Naive B cell (primary cell): Measurements from ENCODE around the gene RNU1-1. TPM values are rescaled to one million over a fixed set of nuclear protein-coding genes. Genes with fewer than 3 reads are reported as not detected.
"Not testable (repeated sequence)": the region's sequence is repeated elsewhere in the genome, so short reads cannot be mapped to it uniquely, and the experiment has no call there.

Experiments used
- ATAC-seq, 2 donors: fragments of 150-1000 bp; cut with Tn5 transposase; 2 replicates each; pipeline ENCODE4 v1.10.0; 2021; ENCODE audit warnings: low read depth in 2 of 2, mild to moderate bottlenecking in 2 of 2, moderate library complexity in 2 of 2
- DNase-seq: peaks from one replicate; pipeline ENCODE4 v3.0.0; 2022
- H3K27ac Mint-ChIP-seq, 6 donors: one replicate each; pipeline ENCODE4 v1.8.0; 2020 to 2022; ENCODE audit warnings: mild to moderate bottlenecking in 6 of 6, mixed read lengths in 6 of 6, moderate library complexity in 5 of 6, inconsistent platforms in 2 of 6
- H3K27me3 Mint-ChIP-seq, 3 donors: one replicate each; pipeline ENCODE4 v1.8.0; 2021 to 2022; ENCODE audit warnings: mixed read lengths in 3 of 3, mild to moderate bottlenecking in 1 of 3
- H3K36me3 Mint-ChIP-seq, 2 donors: one replicate each; pipeline ENCODE4 v1.8.0; 2020 to 2022; ENCODE audit warnings: mixed read lengths in 2 of 2, inconsistent platforms in 1 of 2, mild to moderate bottlenecking in 1 of 2
- H3K4me1 Mint-ChIP-seq, 3 donors: one replicate each; pipeline ENCODE4 v1.8.0; 2020 to 2022; ENCODE audit warnings: mixed read lengths in 3 of 3, inconsistent platforms in 1 of 3, mild to moderate bottlenecking in 1 of 3, moderate library complexity in 1 of 3
- H3K4me3 Mint-ChIP-seq, 8 donors: one replicate each; pipeline ENCODE4 v1.8.0; 2020 to 2022; ENCODE audit warnings: mild to moderate bottlenecking in 8 of 8, mixed read lengths in 8 of 8, moderate library complexity in 8 of 8, inconsistent platforms in 2 of 8
- H3K9me3 Mint-ChIP-seq, 7 donors: one replicate each; pipeline ENCODE4 v1.8.0; 2020 to 2022; ENCODE audit warnings: mixed read lengths in 7 of 7, mild to moderate bottlenecking in 5 of 7, inconsistent platforms in 2 of 7, moderate library complexity in 1 of 7
- polyA plus RNA-seq, 6 donors: library from polyadenylated mRNA; unstranded; fragments of 300-500 nt; fragmentation: Illumina TruSeq; gene quantifications; one replicate each; pipeline ENCODE4 v1.2.3, GENCODE V29; 2021; ENCODE audit warnings: low read depth in 6 of 6

The RNU1-1 gene
- polyA plus RNA-seq, 6 donors from 2014 or later = 27.4 to 56.9 (median 45.9) TPM; not detected in 2

GRCh38 chr1:16516694-16517410 lies 2.8 kb upstream of the RNU1-1 start:
- ATAC-seq, H3K27ac Mint-ChIP-seq, H3K9me3 Mint-ChIP-seq, DNase-seq, H3K4me3 Mint-ChIP-seq, H3K36me3 Mint-ChIP-seq, H3K4me1 Mint-ChIP-seq: not testable (repeated sequence)
- H3K27me3 Mint-ChIP-seq = peaks cover 21 to 44% (median 39%) of the 10 kb centered on the region in 3 donors

DNA sequence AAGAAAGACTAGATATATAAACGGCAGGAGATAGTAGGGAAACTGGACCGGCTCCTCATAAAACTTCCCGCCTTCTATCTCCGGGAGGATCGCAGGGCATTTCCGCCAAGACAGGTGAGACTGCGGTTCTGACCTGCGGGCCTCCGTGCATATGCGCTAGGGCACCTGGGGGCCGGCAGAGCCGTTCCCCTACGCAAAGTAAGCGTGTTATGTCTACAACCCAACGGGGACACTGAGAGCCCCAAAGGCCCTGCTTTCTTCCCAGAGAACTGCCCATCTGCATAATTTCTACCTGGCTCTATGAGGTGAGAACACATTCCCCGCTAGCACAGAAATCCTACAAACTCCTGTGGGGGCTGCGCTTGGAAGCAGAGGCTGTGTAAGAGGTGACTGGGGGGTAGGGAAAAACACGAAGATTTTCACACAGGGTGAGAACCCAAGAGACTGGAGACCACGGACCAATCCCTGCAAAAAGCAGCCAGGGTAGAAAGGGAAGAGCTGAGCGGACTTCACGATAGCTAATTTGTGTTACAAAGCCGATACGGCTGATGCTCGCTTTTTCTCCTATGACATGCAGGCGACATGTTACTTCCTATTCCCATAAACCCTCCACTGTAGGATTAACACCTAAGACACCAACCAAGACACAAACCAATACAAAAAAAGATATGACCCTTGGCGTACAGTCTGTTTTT lies 526 bp downstream of the RNU1-1 start:
- H3K9me3 Mint-ChIP-seq, H3K36me3 Mint-ChIP-seq, H3K4me1 Mint-ChIP-seq, H3K4me3 Mint-ChIP-seq, DNase-seq, H3K27ac Mint-ChIP-seq: not testable (repeated sequence)
- ATAC-seq = peak; percentile 94 to 96
- H3K27me3 Mint-ChIP-seq = peaks cover 6 to 18% (median 15%) of the 10 kb centered on the region in 3 donors

- not testable (repeated sequence) for H3K27ac Mint-ChIP-seq, H3K4me1 Mint-ChIP-seq, H3K36me3 Mint-ChIP-seq, H3K4me3 Mint-ChIP-seq, H3K9me3 Mint-ChIP-seq, DNase-seq
- peaks cover 6 to 11% (median 8%) of the 10 kb centered on the region in 3 donors for H3K27me3 Mint-ChIP-seq
- peak in 1 of 2 donors; percentile 11 for ATAC-seq
These were observed 1.3 kb downstream of the RNU1-1 start for GRCh38 chr1:16512624-16513411.

- not testable (repeated sequence) for H3K27me3 Mint-ChIP-seq, H3K9me3 Mint-ChIP-seq, H3K36me3 Mint-ChIP-seq, DNase-seq, H3K4me3 Mint-ChIP-seq, H3K4me1 Mint-ChIP-seq, H3K27ac Mint-ChIP-seq, ATAC-seq
These were observed 2.2 kb downstream of the RNU1-1 start for GRCh38 chr1:16511926-16512325.

- not testable (repeated sequence) for DNase-seq, H3K27ac Mint-ChIP-seq, H3K27me3 Mint-ChIP-seq
These were observed 5.1 kb downstream of the RNU1-1 start for GRCh38 chr1:16508861-16509445.

GRCh38 chr1:16506364-16507136 lies 7.5 kb downstream of the RNU1-1 start:
- H3K27ac Mint-ChIP-seq, H3K27me3 Mint-ChIP-seq, DNase-seq, H3K4me1 Mint-ChIP-seq, H3K9me3 Mint-ChIP-seq, ATAC-seq, H3K36me3 Mint-ChIP-seq, H3K4me3 Mint-ChIP-seq: not testable (repeated sequence)

More at GRCh38 chr1:16508861-16509445, 5.1 kb downstream of the RNU1-1 start:
- not testable (repeated sequence) for H3K9me3 Mint-ChIP-seq, H3K4me1 Mint-ChIP-seq, H3K36me3 Mint-ChIP-seq, ATAC-seq, H3K4me3 Mint-ChIP-seq

- not testable (repeated sequence) for H3K27ac Mint-ChIP-seq, H3K27me3 Mint-ChIP-seq, H3K4me1 Mint-ChIP-seq, ATAC-seq, H3K4me3 Mint-ChIP-seq, DNase-seq, H3K9me3 Mint-ChIP-seq, H3K36me3 Mint-ChIP-seq
These were observed 8.2 kb downstream of the RNU1-1 start for GRCh38 chr1:16505870-16506269.

- Mint-ChIP-seq H3K4me3 (peak overlapping the region in 1 of 8 donors; percentile 33), H3K9me3 (peaks cover 0 to 5% (median 0%) of the 10 kb centered on the region in 7 donors), H3K36me3 (no peaks in the 10 kb centered on the region), H3K27ac (peak overlapping the region in 1 of 6 donors; percentile 33), H3K27me3 (no peaks in the 10 kb centered on the region), H3K4me1 (peaks cover 7 to 23% (median 18%) of the 10 kb centered on the region in 3 donors)
- DNase-seq (no peak), ATAC-seq (no peak)
These were observed 10.6 kb downstream of the RNU1-1 start for GRCh38 chr1:16503494-16503893.

DNA sequence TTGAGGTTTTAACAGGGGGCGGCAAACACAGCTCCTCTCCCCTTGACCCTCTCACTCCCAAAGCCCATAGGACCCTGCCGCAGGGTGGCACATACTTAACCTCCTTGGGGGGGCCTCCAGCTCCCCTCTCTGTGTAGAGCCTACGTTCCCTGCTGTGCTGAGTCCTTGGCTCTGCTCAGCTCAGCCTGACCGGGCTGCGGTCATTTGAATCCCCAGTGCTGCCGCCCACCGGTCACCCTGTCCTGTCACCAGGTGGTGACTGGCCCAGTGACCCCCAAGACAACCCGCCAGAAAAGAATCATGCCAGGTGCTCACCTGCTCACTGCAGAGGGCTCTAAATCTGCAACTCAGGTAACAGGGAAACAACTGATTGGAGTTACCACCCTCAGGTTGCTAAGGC lies 12.6 kb downstream of the RNU1-1 start:
- not testable (repeated sequence) for H3K27me3 Mint-ChIP-seq, H3K9me3 Mint-ChIP-seq, ATAC-seq, DNase-seq, H3K36me3 Mint-ChIP-seq, H3K27ac Mint-ChIP-seq
- Mint-ChIP-seq H3K4me3 (peak overlapping the region in 7 of 8 donors; percentile 43 to 93 (median 76)), H3K4me1 (peaks cover 11 to 35% (median 29%) of the 10 kb centered on the region in 3 donors)

- DNase-seq, H3K36me3 Mint-ChIP-seq, H3K27ac Mint-ChIP-seq, H3K9me3 Mint-ChIP-seq, H3K27me3 Mint-ChIP-seq, ATAC-seq: not testable (repeated sequence)
- H3K4me1 Mint-ChIP-seq = peaks cover 11 to 35% (median 29%) of the 10 kb centered on the region in 3 donors
- peak overlapping the region; percentile 42 to 93 (median 68) for H3K4me3 Mint-ChIP-seq
These were observed 13.1 kb downstream of the RNU1-1 start for GRCh38 chr1:16500975-16501374.

GRCh38 chr1:16500466-16500865 lies 13.6 kb downstream of the RNU1-1 start:
- peak overlapping the region in 2 of 6 donors; percentile 52 to 71 for H3K27ac Mint-ChIP-seq
- H3K9me3 Mint-ChIP-seq, H3K27me3 Mint-ChIP-seq, ATAC-seq, DNase-seq, H3K36me3 Mint-ChIP-seq: not testable (repeated sequence)
- peak overlapping the region; percentile 84 to 97 (median 92) for H3K4me3 Mint-ChIP-seq
- H3K4me1 Mint-ChIP-seq = peaks cover 11 to 35% (median 29%) of the 10 kb centered on the region in 3 donors

DNA sequence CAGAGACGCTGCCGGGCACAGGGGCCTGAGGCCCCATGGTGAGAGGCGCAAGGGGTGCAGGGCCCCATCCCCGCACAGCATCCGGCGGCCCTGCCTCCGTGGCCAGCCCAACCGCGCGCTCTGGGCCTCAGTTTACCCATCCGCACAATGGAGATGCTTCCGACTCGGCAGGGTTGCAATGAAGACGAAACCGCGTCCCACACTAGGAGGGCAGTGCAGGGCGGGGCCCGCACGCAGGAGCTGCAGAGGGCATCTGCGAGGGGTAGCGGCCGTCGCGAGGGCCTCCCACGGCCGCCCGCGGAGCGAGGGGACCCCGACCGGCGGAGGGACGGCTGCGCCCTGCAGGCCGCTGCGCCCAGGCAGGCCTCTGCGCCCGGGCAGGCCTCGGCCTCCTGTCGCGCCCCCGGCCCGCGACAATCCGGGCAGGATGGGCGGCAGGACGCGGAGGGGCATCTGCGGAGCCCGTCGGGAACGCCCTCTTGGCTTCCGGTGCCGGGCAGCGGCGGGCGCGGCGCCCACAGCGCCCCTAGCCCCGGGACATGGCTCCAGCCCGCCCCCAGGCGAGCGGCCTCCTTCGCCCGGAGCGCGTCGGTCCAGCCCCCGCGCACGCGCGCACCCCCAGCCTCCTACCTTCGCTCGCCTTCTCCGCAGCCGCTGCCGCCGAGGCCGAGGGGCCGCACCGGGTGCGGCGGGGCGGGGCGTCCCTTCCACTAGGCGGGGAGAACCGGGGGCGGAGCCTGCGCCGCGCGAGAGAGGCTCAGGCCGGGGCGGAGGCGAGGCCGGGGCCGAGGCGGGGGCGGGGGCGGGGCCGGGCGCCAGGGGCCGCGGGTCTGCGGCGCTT lies 15.3 kb downstream of the RNU1-1 start:
- peak overlapping the region; percentile 88 to 97 (median 93) for H3K4me3 Mint-ChIP-seq
- H3K4me1 Mint-ChIP-seq = peaks cover 12 to 35% (median 29%) of the 10 kb centered on the region in 3 donors
- H3K9me3 Mint-ChIP-seq = no peaks in the 10 kb centered on the region

More for the DNA sequence above, 15.3 kb downstream of the RNU1-1 start:
- peak; percentile 91 to 94 for ATAC-seq
- Mint-ChIP-seq H3K27ac (peak overlapping the region in 3 of 6 donors; percentile 4 to 80 (median 23)), H3K36me3 (no peaks in the 10 kb centered on the region), H3K27me3 (no peaks in the 10 kb centered on the region)
- DNase-seq = peak; percentile 89
